ENCODE data around the gene FAM209A. TPM values are rescaled to one million over a fixed set of nuclear protein-coding genes. Genes with fewer than 3 reads are reported as not detected.
"Not testable (repeated sequence)": the region's sequence is repeated elsewhere in the genome, so short reads cannot be mapped to it uniquely, and the experiment has no call there.

The FAM209A gene
- total RNA-seq, 4 donors from 2014 or later, result not detected

GRCh38 chr20:56520180-56520579 lies 4.4 kb upstream of the FAM209A start:
- H3K36me3 ChIP-seq, result peaks cover 0 to 48% (median 18%) of the 10 kb centered on the region in 4 donors
- H3K27me3 ChIP-seq, result no peaks in the 10 kb centered on the region
- H3K27ac ChIP-seq, result no peak overlapping the region
- intact Hi-C loops (cut with DNase I; ENCODE audit: low total_unique reads) (no loop called here), in situ Hi-C loops (cut with MboI; ENCODE audit: low pct_ligation_motif_present in 1 of 4, low pct_unique_long_range_greater_than_20kb in 1 of 4, low sequenced_read_pairs in 3 of 4) (no loop called here)
- no peak for DNase-seq
- H3K9me3 ChIP-seq, result peaks cover 13 to 18% of the 10 kb centered on the region in 2 donors
- no peak for TF ChIP-seq EP300 (IDR thresholded peaks at IDR 0.05; ENCODE audit: low read depth)
- no peak for TF ChIP-seq POLR2A (IDR thresholded peaks at IDR 0.05)
- TF ChIP-seq POLR2AphosphoS5 (IDR thresholded peaks at IDR 0.05), result no peak
- WGBS, 2 donors (ENCODE audit: low coverage in 1 of 2), result 99 to 100% methylated on average over 1 to 10 of the region's 10 CpGs
- peaks cover 0 to 10% (median 0%) of the 10 kb centered on the region in 4 donors for H3K4me1 ChIP-seq
- no peak overlapping the region for H3K4me3 ChIP-seq

DNA sequence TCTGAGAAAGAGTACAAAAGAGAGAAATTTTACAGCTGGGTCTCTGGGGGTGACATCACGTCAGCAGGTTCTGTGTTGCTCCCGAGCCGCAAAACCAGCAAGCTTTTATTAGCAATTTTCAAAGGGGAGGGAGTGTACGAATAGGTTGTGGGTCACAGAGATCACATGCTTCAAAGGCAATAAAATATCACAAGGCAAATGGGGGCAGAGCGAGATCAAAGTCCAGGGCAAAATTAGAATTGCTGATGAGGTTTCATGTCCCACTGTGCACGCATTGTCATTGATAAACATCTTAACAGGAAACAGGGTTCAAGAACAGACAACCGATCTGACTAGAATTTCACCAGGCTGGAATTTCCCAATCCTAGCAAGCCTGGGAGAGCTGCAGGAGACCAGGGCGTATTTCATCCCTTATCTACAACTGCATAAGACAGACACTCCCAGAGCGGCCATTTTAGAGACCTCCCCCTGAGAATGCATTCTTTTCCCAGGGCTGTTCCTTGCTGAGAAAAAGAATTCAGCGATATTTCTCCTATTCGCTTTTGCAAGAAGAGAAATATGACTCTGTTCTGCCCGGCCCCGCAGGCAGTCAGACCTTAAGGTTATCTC lies 3.7 kb upstream of the FAM209A start:
- WGBS, 2 donors (ENCODE audit: low coverage in 1 of 2), result 96 to 98% methylated on average over 6 to 13 of the region's 13 CpGs
- H3K4me3 ChIP-seq; in situ Hi-C loops (cut with MboI; ENCODE audit: low pct_ligation_motif_present in 1 of 4, low pct_unique_long_range_greater_than_20kb in 1 of 4, low sequenced_read_pairs in 3 of 4); H3K27me3 ChIP-seq; H3K4me1 ChIP-seq; DNase-seq; H3K27ac ChIP-seq; intact Hi-C loops (cut with DNase I; ENCODE audit: low total_unique reads): not testable (repeated sequence)
- Histone ChIP-seq H3K36me3 (peaks cover 0 to 48% (median 18%) of the 10 kb centered on the region in 4 donors), H3K9me3 (peaks cover 13 to 18% of the 10 kb centered on the region in 2 donors)

- no peak for TF ChIP-seq POLR2AphosphoS5 (IDR thresholded peaks at IDR 0.05)
- TF ChIP-seq CTCF (IDR thresholded peaks at IDR 0.05), result no peak
- no peak for TF ChIP-seq EP300 (IDR thresholded peaks at IDR 0.05; ENCODE audit: low read depth)
- TF ChIP-seq POLR2A (IDR thresholded peaks at IDR 0.05), result no peak
- H3K27ac ChIP-seq, result no peak overlapping the region
- no peaks in the 10 kb centered on the region for H3K4me1 ChIP-seq
- H3K4me3 ChIP-seq, result no peak overlapping the region
- H3K9me3 ChIP-seq, result peaks cover 13 to 18% of the 10 kb centered on the region in 2 donors
- in situ Hi-C loops (cut with MboI; ENCODE audit: low pct_ligation_motif_present in 1 of 4, low pct_unique_long_range_greater_than_20kb in 1 of 4, low sequenced_read_pairs in 3 of 4) (no loop called here), intact Hi-C loops (cut with DNase I; ENCODE audit: low total_unique reads) (no loop called here)
- 90% methylated on average over 6 of the region's 6 CpGs; no CpG with 5 or more reads in 1 of the 2 donors for WGBS, 2 donors (ENCODE audit: low coverage in 1 of 2)
- H3K36me3 ChIP-seq, result peaks cover 0 to 40% (median 16%) of the 10 kb centered on the region in 4 donors
- H3K27me3 ChIP-seq, result no peaks in the 10 kb centered on the region
- DNase-seq, result no peak
These were observed 2.2 kb upstream of the FAM209A start for GRCh38 chr20:56522311-56522710.

GRCh38 chr20:56527521-56527920 lies 3.0 kb downstream of the FAM209A start:
- DNase-seq, result no peak
- Histone ChIP-seq H3K4me3 (no peak overlapping the region), H3K36me3 (no peaks in the 10 kb centered on the region), H3K27ac (no peak overlapping the region), H3K27me3 (no peaks in the 10 kb centered on the region), H3K9me3 (no peaks in the 10 kb centered on the region), H3K4me1 (no peaks in the 10 kb centered on the region)
- no peak for TF ChIP-seq EP300 (IDR thresholded peaks at IDR 0.05; ENCODE audit: low read depth)
- WGBS, 2 donors (ENCODE audit: low coverage in 1 of 2), result 96% methylated on average over 7 of the region's 7 CpGs; no CpG with 5 or more reads in 1 of the 2 donors
- in situ Hi-C loops (cut with MboI; ENCODE audit: low pct_ligation_motif_present in 1 of 4, low pct_unique_long_range_greater_than_20kb in 1 of 4, low sequenced_read_pairs in 3 of 4) (no loop called here), intact Hi-C loops (cut with DNase I; ENCODE audit: low total_unique reads) (no loop called here)

- DNase-seq; H3K9me3 ChIP-seq; H3K27ac ChIP-seq; intact Hi-C loops (cut with DNase I; ENCODE audit: low total_unique reads); in situ Hi-C loops (cut with MboI; ENCODE audit: low pct_ligation_motif_present in 1 of 4, low pct_unique_long_range_greater_than_20kb in 1 of 4, low sequenced_read_pairs in 3 of 4); H3K4me3 ChIP-seq; H3K36me3 ChIP-seq; H3K4me1 ChIP-seq; H3K27me3 ChIP-seq: not testable (repeated sequence)
- 72 to 88% methylated on average over 2 to 9 of the region's 9 CpGs for WGBS, 2 donors (ENCODE audit: low coverage in 1 of 2)
These were observed 8.4 kb downstream of the FAM209A start, which contains the start of gene FAM209B for GRCh38 chr20:56532946-56533345. TSS of gene FAM209B (plus strand) at chr20:56533246. CDS start at chr20:56533342, 96 bp downstream.

- no peak for DNase-seq
- intact Hi-C loops (cut with DNase I; ENCODE audit: low total_unique reads), result no loop called here
These were observed 13.5 kb downstream of the FAM209A start for GRCh38 chr20:56537997-56538396.

More at GRCh38 chr20:56537997-56538396, 13.5 kb downstream of the FAM209A start:
- H3K4me1 ChIP-seq, result no peaks in the 10 kb centered on the region
- no peak overlapping the region for H3K4me3 ChIP-seq
- TF ChIP-seq POLR2AphosphoS5 (IDR thresholded peaks at IDR 0.05), result no peak
- no peak for TF ChIP-seq CTCF (IDR thresholded peaks at IDR 0.05)
- TF ChIP-seq EP300 (IDR thresholded peaks at IDR 0.05; ENCODE audit: low read depth), result no peak
- TF ChIP-seq POLR2A (IDR thresholded peaks at IDR 0.05), result no peak
- 76 to 100% methylated on average over 2 to 3 of the region's 3 CpGs for WGBS, 2 donors (ENCODE audit: low coverage in 1 of 2)
- H3K9me3 ChIP-seq, result no peaks in the 10 kb centered on the region
- in situ Hi-C loops (cut with MboI; ENCODE audit: low pct_ligation_motif_present in 1 of 4, low pct_unique_long_range_greater_than_20kb in 1 of 4, low sequenced_read_pairs in 3 of 4), result no loop called here
- no peaks in the 10 kb centered on the region for H3K27me3 ChIP-seq
- no peak overlapping the region for H3K27ac ChIP-seq
- no peaks in the 10 kb centered on the region for H3K36me3 ChIP-seq

All from transverse colon (tissue), 4 donors.